Measurements from ENCODE around the gene KDM4C. TPM values are rescaled to one million over a fixed set of nuclear protein-coding genes. Genes with fewer than 3 reads are reported as not detected.

The KDM4C gene
- total RNA-seq, 1 donor from 2014 or later, result 18.2 TPM

DNA sequence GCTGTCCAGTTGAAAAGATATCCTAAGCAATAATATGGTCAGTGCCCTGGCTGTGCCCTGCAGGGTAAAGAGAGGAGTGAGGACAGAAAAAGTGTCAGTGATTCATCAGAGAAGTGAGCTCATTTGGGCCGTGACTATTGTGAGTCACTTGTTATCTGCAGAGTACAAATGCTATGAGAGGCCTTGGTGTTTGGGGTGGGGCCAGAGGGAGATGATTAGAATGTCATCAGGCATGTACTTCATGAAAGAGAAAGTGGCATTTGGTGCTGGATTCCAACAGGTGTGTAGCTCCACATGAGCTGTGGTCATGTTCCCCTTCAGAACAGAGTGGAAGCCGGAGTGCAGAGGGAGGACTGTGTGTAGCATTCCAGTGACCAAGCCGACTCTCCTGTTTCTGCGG lies 174.1 kb downstream of the KDM4C start:
- peak; percentile 90 for DNase-seq (ENCODE audit: low read depth)
- H3K9me3 Mint-ChIP-seq (ENCODE audit: unreplicated experiment), result no peaks in the 10 kb centered on the region
- no peak for FAIRE-seq
- H3K27ac ChIP-seq (ENCODE audit: low read depth, low read length), result peak overlapping the region; percentile 51
- no peak overlapping the region for H2AFZ ChIP-seq (ENCODE audit: low read depth, low read length)
- H3K27me3 ChIP-seq (ENCODE audit: insufficient read depth, low read length), result no peaks in the 10 kb centered on the region
- no peaks in the 10 kb centered on the region for H3K36me3 ChIP-seq (ENCODE audit: insufficient read depth, low read length)
- H3K4me1 Mint-ChIP-seq (ENCODE audit: low read depth, unreplicated experiment), result peaks cover 31% of the 10 kb centered on the region
- no peaks in the 10 kb centered on the region for H3K79me2 ChIP-seq (ENCODE audit: insufficient read depth, low read length)
- TF ChIP-seq, protein P1, sequence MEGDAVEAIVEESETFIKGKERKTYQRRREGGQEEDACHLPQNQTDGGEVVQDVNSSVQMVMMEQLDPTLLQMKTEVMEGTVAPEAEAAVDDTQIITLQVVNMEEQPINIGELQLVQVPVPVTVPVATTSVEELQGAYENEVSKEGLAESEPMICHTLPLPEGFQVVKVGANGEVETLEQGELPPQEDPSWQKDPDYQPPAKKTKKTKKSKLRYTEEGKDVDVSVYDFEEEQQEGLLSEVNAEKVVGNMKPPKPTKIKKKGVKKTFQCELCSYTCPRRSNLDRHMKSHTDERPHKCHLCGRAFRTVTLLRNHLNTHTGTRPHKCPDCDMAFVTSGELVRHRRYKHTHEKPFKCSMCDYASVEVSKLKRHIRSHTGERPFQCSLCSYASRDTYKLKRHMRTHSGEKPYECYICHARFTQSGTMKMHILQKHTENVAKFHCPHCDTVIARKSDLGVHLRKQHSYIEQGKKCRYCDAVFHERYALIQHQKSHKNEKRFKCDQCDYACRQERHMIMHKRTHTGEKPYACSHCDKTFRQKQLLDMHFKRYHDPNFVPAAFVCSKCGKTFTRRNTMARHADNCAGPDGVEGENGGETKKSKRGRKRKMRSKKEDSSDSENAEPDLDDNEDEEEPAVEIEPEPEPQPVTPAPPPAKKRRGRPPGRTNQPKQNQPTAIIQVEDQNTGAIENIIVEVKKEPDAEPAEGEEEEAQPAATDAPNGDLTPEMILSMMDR (IDR thresholded peaks at IDR 0.05; ENCODE audit: insufficient read depth, low read depth, low read length), result no peak
- TF ChIP-seq EZH2 (IDR thresholded peaks at IDR 0.05; ENCODE audit: insufficient read depth, low read length), result no peak
- no peak overlapping the region for H3K4me3 ChIP-seq (ENCODE audit: insufficient read depth, low read depth, low read length)
- no peaks in the 10 kb centered on the region for H3K27me3 Mint-ChIP-seq (ENCODE audit: low read depth, unreplicated experiment)
- H3K9ac ChIP-seq (ENCODE audit: low read length), result no peak overlapping the region
- H3K36me3 Mint-ChIP-seq (ENCODE audit: low read depth, unreplicated experiment), result no peaks in the 10 kb centered on the region
- H3K27ac Mint-ChIP-seq (ENCODE audit: unreplicated experiment), result peak overlapping the region; percentile 91
- H3K4me2 ChIP-seq (ENCODE audit: low read length), result peak overlapping the region; percentile 26
- H3K4me3 Mint-ChIP-seq (ENCODE audit: unreplicated experiment), result no peak overlapping the region
- peaks cover 18% of the 10 kb centered on the region for H3K4me1 ChIP-seq (ENCODE audit: insufficient read depth, low read length)
- H3K9me3 ChIP-seq (ENCODE audit: insufficient read depth, low read depth, low read length), result no peaks in the 10 kb centered on the region
- H4K20me1 ChIP-seq (ENCODE audit: insufficient read depth, low read length), result no peaks in the 10 kb centered on the region

DNA sequence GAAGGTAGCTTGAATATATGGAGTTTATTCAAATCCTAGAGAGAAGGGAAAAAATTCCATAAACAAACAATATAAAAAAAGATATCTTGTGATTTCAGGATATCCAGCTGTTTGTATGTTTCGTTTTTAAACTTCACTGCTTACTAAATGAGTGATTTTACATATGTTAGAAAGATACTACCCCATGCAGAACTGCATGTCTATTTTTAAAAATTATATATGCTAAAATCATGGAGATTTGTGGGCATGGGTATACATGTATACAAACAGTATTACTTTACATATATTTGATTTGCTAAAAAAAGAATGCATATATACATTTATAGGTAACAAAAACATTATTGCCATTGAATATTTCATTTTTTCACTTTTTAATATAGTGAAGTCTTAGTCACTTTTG lies 178.3 kb downstream of the KDM4C start:
- no peak for TF ChIP-seq EZH2 (IDR thresholded peaks at IDR 0.05; ENCODE audit: insufficient read depth, low read length)
- TF ChIP-seq, protein P1 (IDR thresholded peaks at IDR 0.05; ENCODE audit: insufficient read depth, low read depth, low read length), result no peak
- H3K4me3 Mint-ChIP-seq (ENCODE audit: unreplicated experiment), result no peak overlapping the region
- H3K36me3 Mint-ChIP-seq (ENCODE audit: low read depth, unreplicated experiment), result peaks cover under 1% of the 10 kb centered on the region
- no peak overlapping the region for H3K27ac Mint-ChIP-seq (ENCODE audit: unreplicated experiment)
- no peaks in the 10 kb centered on the region for H3K79me2 ChIP-seq (ENCODE audit: insufficient read depth, low read length)
- no peak overlapping the region for H3K4me3 ChIP-seq (ENCODE audit: insufficient read depth, low read depth, low read length)
- H3K4me1 ChIP-seq (ENCODE audit: insufficient read depth, low read length), result peaks cover 24% of the 10 kb centered on the region
- no peak overlapping the region for H3K4me2 ChIP-seq (ENCODE audit: low read length)
- no peak overlapping the region for H3K9ac ChIP-seq (ENCODE audit: low read length)
- FAIRE-seq, result no peak
- H3K27me3 Mint-ChIP-seq (ENCODE audit: low read depth, unreplicated experiment), result no peaks in the 10 kb centered on the region
- peaks cover 20% of the 10 kb centered on the region for H3K4me1 Mint-ChIP-seq (ENCODE audit: low read depth, unreplicated experiment)
- DNase-seq (ENCODE audit: low read depth), result no peak
- no peaks in the 10 kb centered on the region for H3K9me3 ChIP-seq (ENCODE audit: insufficient read depth, low read depth, low read length)
- H3K9me3 Mint-ChIP-seq (ENCODE audit: unreplicated experiment), result peaks cover 2% of the 10 kb centered on the region
- no peaks in the 10 kb centered on the region for H4K20me1 ChIP-seq (ENCODE audit: insufficient read depth, low read length)
- H3K27me3 ChIP-seq (ENCODE audit: insufficient read depth, low read length), result no peaks in the 10 kb centered on the region
- H3K27ac ChIP-seq (ENCODE audit: low read depth, low read length), result no peak overlapping the region
- no peak overlapping the region for H2AFZ ChIP-seq (ENCODE audit: low read depth, low read length)
- no peaks in the 10 kb centered on the region for H3K36me3 ChIP-seq (ENCODE audit: insufficient read depth, low read length)

DNA sequence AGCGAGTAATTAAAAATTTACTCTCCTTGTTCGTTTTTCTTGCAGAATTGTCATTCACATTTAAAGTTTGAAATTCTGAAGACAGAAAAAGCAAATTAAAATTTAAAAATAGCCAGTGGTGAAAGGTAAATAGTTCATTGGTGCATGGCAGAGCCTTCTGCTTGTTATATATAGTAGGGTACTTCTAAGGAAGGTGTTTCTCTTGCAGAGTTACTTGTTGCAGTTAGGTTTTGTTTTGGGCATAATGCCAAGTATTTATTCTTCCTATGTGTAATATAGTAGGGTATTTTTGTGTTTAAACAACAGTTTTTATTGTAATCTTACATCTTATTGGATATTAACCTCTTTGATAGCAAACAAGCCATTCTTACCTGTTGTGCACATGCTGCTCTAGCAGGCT lies 179.4 kb downstream of the KDM4C start:
- peaks cover 12% of the 10 kb centered on the region for H3K4me1 Mint-ChIP-seq (ENCODE audit: low read depth, unreplicated experiment)
- Histone ChIP-seq H3K4me1 (ENCODE audit: insufficient read depth, low read length) (peaks cover 13% of the 10 kb centered on the region), H3K9me3 (ENCODE audit: insufficient read depth, low read depth, low read length) (no peaks in the 10 kb centered on the region), H3K27me3 (ENCODE audit: insufficient read depth, low read length) (no peaks in the 10 kb centered on the region), H3K9ac (ENCODE audit: low read length) (no peak overlapping the region), H3K4me2 (ENCODE audit: low read length) (no peak overlapping the region), H3K36me3 (ENCODE audit: insufficient read depth, low read length) (no peaks in the 10 kb centered on the region), H3K27ac (ENCODE audit: low read depth, low read length) (no peak overlapping the region), H3K79me2 (ENCODE audit: insufficient read depth, low read length) (no peaks in the 10 kb centered on the region), H2AFZ (ENCODE audit: low read depth, low read length) (no peak overlapping the region), H4K20me1 (ENCODE audit: insufficient read depth, low read length) (no peaks in the 10 kb centered on the region), H3K4me3 (ENCODE audit: insufficient read depth, low read depth, low read length) (no peak overlapping the region)
- no peak overlapping the region for H3K27ac Mint-ChIP-seq (ENCODE audit: unreplicated experiment)
- H3K4me3 Mint-ChIP-seq (ENCODE audit: unreplicated experiment), result no peak overlapping the region
- FAIRE-seq (no peak), DNase-seq (ENCODE audit: low read depth) (no peak)
- H3K36me3 Mint-ChIP-seq (ENCODE audit: low read depth, unreplicated experiment), result peaks cover 6% of the 10 kb centered on the region
- no peaks in the 10 kb centered on the region for H3K27me3 Mint-ChIP-seq (ENCODE audit: low read depth, unreplicated experiment)
- TF ChIP-seq EZH2 (IDR thresholded peaks at IDR 0.05; ENCODE audit: insufficient read depth, low read length), result no peak
- TF ChIP-seq, protein P1 (IDR thresholded peaks at IDR 0.05; ENCODE audit: insufficient read depth, low read depth, low read length), result no peak
- peaks cover 5% of the 10 kb centered on the region for H3K9me3 Mint-ChIP-seq (ENCODE audit: unreplicated experiment)
